ENCODE measurements around the gene CD300A.

DNA sequence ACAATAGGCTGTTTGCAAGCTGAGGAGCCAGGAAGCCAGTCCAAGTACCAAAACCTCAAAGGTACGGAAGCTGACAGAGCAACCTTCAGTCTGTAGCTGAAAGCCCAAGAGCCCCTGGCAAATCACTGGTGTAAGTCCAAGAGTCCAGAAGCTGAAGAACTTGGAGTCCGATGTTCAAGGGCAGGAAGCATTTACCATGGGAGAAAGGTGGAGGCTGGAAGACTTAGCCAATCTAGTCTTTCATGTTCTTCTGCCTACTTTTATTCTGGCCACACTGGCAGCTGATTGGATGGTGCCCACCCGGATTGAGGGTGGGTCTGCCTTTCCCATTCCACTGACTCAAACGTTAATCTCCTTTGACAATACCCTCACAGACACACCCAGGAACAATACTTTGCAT is 49.5 kb downstream of the CD300A start:
- TF ChIP-seq SIN3A (IDR thresholded peaks at IDR 0.05; ENCODE audit: low read depth) (no peak), EZH2 (IDR thresholded peaks at IDR 0.05) (no peak), TCF7L2 (IDR thresholded peaks at IDR 0.05; ENCODE audit: borderline replicate concordance, extremely low read depth, insufficient read depth, insufficient read length) (no peak), POLR2AphosphoS5 (IDR thresholded peaks at IDR 0.05; ENCODE audit: low read depth, low read length) (no peak)
- TF ChIP-seq, protein P1, sequence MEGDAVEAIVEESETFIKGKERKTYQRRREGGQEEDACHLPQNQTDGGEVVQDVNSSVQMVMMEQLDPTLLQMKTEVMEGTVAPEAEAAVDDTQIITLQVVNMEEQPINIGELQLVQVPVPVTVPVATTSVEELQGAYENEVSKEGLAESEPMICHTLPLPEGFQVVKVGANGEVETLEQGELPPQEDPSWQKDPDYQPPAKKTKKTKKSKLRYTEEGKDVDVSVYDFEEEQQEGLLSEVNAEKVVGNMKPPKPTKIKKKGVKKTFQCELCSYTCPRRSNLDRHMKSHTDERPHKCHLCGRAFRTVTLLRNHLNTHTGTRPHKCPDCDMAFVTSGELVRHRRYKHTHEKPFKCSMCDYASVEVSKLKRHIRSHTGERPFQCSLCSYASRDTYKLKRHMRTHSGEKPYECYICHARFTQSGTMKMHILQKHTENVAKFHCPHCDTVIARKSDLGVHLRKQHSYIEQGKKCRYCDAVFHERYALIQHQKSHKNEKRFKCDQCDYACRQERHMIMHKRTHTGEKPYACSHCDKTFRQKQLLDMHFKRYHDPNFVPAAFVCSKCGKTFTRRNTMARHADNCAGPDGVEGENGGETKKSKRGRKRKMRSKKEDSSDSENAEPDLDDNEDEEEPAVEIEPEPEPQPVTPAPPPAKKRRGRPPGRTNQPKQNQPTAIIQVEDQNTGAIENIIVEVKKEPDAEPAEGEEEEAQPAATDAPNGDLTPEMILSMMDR (IDR thresholded peaks at IDR 0.05 in 2 of 3, conservative IDR thresholded peaks at IDR 0.05 in 1 of 3; ENCODE audit: borderline replicate concordance in 1 of 3, insufficient read depth in 1 of 3, low read depth in 2 of 3, low read length in 2 of 3): no peak
- TF ChIP-seq, protein P2, sequence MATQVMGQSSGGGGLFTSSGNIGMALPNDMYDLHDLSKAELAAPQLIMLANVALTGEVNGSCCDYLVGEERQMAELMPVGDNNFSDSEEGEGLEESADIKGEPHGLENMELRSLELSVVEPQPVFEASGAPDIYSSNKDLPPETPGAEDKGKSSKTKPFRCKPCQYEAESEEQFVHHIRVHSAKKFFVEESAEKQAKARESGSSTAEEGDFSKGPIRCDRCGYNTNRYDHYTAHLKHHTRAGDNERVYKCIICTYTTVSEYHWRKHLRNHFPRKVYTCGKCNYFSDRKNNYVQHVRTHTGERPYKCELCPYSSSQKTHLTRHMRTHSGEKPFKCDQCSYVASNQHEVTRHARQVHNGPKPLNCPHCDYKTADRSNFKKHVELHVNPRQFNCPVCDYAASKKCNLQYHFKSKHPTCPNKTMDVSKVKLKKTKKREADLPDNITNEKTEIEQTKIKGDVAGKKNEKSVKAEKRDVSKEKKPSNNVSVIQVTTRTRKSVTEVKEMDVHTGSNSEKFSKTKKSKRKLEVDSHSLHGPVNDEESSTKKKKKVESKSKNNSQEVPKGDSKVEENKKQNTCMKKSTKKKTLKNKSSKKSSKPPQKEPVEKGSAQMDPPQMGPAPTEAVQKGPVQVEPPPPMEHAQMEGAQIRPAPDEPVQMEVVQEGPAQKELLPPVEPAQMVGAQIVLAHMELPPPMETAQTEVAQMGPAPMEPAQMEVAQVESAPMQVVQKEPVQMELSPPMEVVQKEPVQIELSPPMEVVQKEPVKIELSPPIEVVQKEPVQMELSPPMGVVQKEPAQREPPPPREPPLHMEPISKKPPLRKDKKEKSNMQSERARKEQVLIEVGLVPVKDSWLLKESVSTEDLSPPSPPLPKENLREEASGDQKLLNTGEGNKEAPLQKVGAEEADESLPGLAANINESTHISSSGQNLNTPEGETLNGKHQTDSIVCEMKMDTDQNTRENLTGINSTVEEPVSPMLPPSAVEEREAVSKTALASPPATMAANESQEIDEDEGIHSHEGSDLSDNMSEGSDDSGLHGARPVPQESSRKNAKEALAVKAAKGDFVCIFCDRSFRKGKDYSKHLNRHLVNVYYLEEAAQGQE (IDR thresholded peaks at IDR 0.05; ENCODE audit: low read depth): no peak
- TF ChIP-seq, protein P3, sequence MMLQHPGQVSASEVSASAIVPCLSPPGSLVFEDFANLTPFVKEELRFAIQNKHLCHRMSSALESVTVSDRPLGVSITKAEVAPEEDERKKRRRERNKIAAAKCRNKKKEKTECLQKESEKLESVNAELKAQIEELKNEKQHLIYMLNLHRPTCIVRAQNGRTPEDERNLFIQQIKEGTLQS (IDR thresholded peaks at IDR 0.05): no peak
